Measurements from ENCODE around the gene HDAC6.

DNA sequence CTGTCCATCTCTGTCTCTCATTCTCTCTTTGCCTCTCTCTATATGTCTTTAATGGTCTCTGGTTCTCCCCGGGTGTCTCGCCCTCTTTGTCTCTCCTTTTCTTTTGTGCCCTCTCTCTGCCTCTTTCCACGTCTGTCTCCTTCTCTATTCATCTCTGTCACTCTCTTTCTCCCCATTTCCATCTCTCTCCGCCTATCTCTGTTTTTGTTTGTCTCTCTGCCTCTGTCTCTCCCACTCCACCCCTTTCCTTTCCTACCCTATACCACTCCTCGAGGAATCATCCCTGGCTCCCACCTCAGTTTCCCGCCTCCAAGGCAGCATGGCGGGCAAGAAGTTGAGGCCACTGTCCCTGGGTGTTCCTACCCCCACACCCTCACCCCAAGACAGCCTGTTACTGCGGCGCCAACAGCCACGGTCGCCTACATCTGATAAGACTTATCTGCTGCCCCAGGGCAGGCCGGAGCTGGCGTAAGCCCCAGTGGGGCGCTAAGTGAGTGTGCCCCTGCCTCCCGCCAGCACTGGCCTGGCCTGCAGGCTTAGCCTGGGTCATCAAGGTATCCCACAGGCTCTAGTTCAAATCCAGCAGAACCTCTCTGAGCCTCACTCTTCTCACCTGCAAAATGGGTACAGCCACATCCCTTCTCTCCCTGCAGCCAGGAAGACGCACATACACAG is 16.2 kb upstream of the HDAC6 start:
- TF ChIP-seq, protein P1, sequence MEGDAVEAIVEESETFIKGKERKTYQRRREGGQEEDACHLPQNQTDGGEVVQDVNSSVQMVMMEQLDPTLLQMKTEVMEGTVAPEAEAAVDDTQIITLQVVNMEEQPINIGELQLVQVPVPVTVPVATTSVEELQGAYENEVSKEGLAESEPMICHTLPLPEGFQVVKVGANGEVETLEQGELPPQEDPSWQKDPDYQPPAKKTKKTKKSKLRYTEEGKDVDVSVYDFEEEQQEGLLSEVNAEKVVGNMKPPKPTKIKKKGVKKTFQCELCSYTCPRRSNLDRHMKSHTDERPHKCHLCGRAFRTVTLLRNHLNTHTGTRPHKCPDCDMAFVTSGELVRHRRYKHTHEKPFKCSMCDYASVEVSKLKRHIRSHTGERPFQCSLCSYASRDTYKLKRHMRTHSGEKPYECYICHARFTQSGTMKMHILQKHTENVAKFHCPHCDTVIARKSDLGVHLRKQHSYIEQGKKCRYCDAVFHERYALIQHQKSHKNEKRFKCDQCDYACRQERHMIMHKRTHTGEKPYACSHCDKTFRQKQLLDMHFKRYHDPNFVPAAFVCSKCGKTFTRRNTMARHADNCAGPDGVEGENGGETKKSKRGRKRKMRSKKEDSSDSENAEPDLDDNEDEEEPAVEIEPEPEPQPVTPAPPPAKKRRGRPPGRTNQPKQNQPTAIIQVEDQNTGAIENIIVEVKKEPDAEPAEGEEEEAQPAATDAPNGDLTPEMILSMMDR (IDR thresholded peaks at IDR 0.05) = no peak
- TF ChIP-seq POLR2A (IDR thresholded peaks at IDR 0.05) = no peak
